MM.1S (cell line): Measurements from ENCODE around the gene COPZ2.

ENCODE experiments used
- EZH2 ChIP-seq: fragments of 300-600 bp; sonication (generic); optimal IDR thresholded peaks from 2 replicates; pipeline ENCODE3; 2017; ENCODE audit warnings: low read depth, mild to moderate bottlenecking, antibody characterized with exemption, low read length, mixed read lengths
- TF ChIP-seq, protein P1 (sequence below): fragments of 300-600 bp; sonication (generic); IDR thresholded peaks from 2 replicates; pipeline ENCODE4 v1.5.1; 2016; ENCODE audit warnings: antibody characterized with exemption, low read length, mixed read lengths

DNA sequence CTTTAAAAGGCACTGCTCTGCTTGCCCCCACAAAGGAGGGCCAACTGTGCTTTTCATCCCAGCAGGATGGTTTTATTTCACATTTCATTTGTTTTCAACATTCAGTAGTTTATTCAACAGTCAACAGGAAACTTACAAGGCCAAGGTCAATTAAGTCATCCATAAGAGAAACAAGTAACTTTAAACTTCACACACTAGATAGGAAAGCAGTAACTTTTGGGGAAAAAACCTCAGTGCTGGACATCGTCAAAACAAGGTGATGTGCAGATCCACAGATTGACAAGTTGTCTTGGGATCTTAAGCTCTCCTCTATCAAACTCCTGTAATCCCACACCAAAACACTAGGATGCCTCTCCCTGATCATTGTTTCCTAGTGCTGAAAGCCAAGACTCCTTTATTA, 29.1 kb upstream of the COPZ2 start:
- TF ChIP-seq, protein P1, sequence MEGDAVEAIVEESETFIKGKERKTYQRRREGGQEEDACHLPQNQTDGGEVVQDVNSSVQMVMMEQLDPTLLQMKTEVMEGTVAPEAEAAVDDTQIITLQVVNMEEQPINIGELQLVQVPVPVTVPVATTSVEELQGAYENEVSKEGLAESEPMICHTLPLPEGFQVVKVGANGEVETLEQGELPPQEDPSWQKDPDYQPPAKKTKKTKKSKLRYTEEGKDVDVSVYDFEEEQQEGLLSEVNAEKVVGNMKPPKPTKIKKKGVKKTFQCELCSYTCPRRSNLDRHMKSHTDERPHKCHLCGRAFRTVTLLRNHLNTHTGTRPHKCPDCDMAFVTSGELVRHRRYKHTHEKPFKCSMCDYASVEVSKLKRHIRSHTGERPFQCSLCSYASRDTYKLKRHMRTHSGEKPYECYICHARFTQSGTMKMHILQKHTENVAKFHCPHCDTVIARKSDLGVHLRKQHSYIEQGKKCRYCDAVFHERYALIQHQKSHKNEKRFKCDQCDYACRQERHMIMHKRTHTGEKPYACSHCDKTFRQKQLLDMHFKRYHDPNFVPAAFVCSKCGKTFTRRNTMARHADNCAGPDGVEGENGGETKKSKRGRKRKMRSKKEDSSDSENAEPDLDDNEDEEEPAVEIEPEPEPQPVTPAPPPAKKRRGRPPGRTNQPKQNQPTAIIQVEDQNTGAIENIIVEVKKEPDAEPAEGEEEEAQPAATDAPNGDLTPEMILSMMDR, result no peak
- TF ChIP-seq EZH2, result no peak
